IMR-90 (cell line): ENCODE results near the gene WWC1. TPM values are rescaled to one million over a fixed set of nuclear protein-coding genes. Genes with fewer than 3 reads are reported as not detected.

ENCODE experiments used
- ATAC-seq: fragments of 200-7000 bp; cut with Tn5 transposase; 2 replicates; pipeline ENCODE4 v1.9.1; 2020; ENCODE audit warnings: low read depth, mild to moderate bottlenecking, moderate library complexity
- BruUV-seq: library from RNA; stranded (reverse); fragments of 400-500 nt; replicated peaks from 2 replicates; lab custom pipeline; 2021; lab: Mats Ljungman, UMichigan
- CTCF ChIA-PET: fragments of 300-600 bp; formaldehyde crosslinking; extraction: SDS; loops from one replicate; lab custom pipeline; 2021; ENCODE audit warnings: antibody characterized with exemption; lab: Yijun Ruan, JAX
- POLR2A ChIA-PET: fragments of 300-600 bp; sonication (Branson Sonifier 250); formaldehyde crosslinking; loops from one replicate; lab custom pipeline; 2022; ENCODE audit warnings: antibody characterized with exemption; ENCODE audit not compliant: unreplicated experiment; lab: Charles Lee
- DNase-seq: peaks from one replicate; pipeline ENCODE4 v3.0.0; 2013
- H2AFZ ChIP-seq: replicated peaks from 2 replicates; pipeline ENCODE3; 2013; ENCODE audit warnings: low read length, mild to moderate bottlenecking; ENCODE audit not compliant: poor library complexity
- H2AK5ac ChIP-seq: 2 replicates; pipeline ENCODE4 v1.6.1; 2013; ENCODE audit warnings: low read depth, low read length, inconsistent platforms
- H2AK9ac ChIP-seq: replicated peaks from 2 replicates; pipeline ENCODE3; 2013; ENCODE audit warnings: mild to moderate bottlenecking, low read depth, low read length, moderate library complexity; ENCODE audit not compliant: poor library complexity
- H2BK120ac ChIP-seq: 2 replicates; pipeline ENCODE4 v1.6.1; 2013; ENCODE audit warnings: low read depth, low read length, inconsistent platforms
- H2BK15ac ChIP-seq: 3 replicates; pipeline ENCODE4 v1.6.1; 2013; ENCODE audit warnings: low read depth, low read length, inconsistent platforms
- H2BK20ac ChIP-seq: 2 replicates; pipeline ENCODE4 v1.6.1; 2013; ENCODE audit warnings: low read depth, mild to moderate bottlenecking, inconsistent platforms, low read length, moderate library complexity
- H2BK5ac ChIP-seq: 2 replicates; pipeline ENCODE4 v1.6.1; 2013; ENCODE audit warnings: mild to moderate bottlenecking, low read depth, low read length, inconsistent platforms; ENCODE audit not compliant: poor library complexity, severe bottlenecking
- H3K14ac ChIP-seq: replicated peaks from 2 replicates; pipeline ENCODE4 v1.6.1; 2013; ENCODE audit warnings: low read depth, low read length, inconsistent platforms
- H3K18ac ChIP-seq: 2 replicates; pipeline ENCODE4 v1.6.1; 2013; ENCODE audit warnings: low read depth, low read length, control low read depth
- H3K23ac ChIP-seq: 2 replicates; pipeline ENCODE4 v1.6.1; 2013; ENCODE audit warnings: low read depth, low read length, inconsistent platforms
- H3K27ac ChIP-seq: 2 replicates; pipeline ENCODE4 v1.5.1; 2013; ENCODE audit warnings: mild to moderate bottlenecking, control low read depth, low read length; ENCODE audit not compliant: insufficient read depth
- H3K27me3 ChIP-seq: 2 replicates; pipeline ENCODE4 v1.6.1; 2013; ENCODE audit warnings: low read length; ENCODE audit not compliant: control insufficient read depth, insufficient read depth
- H3K36me3 ChIP-seq: 2 replicates; pipeline ENCODE4 v1.6.1; 2013; ENCODE audit warnings: low read length, mixed read lengths; ENCODE audit not compliant: control insufficient read depth, insufficient read depth
- H3K4ac ChIP-seq: 2 replicates; pipeline ENCODE4 v1.6.1; 2013; ENCODE audit warnings: low read depth, low read length, inconsistent platforms
- H3K4me1 ChIP-seq: 2 replicates; pipeline ENCODE4 v1.6.1; 2013; ENCODE audit warnings: low read length, mixed read lengths; ENCODE audit not compliant: control insufficient read depth, insufficient read depth
- H3K4me2 ChIP-seq: 2 replicates; pipeline ENCODE4 v1.6.1; 2013; ENCODE audit warnings: low read depth, mild to moderate bottlenecking, control low read depth, low read length, moderate library complexity
- H3K4me3 ChIP-seq: 2 replicates; pipeline ENCODE4 v1.5.1; 2013; ENCODE audit warnings: low read depth, mild to moderate bottlenecking, control low read depth, low read length, moderate library complexity; ENCODE audit not compliant: insufficient read depth
- H3K56ac ChIP-seq: 2 replicates; pipeline ENCODE4 v1.6.1; 2013; ENCODE audit warnings: low read length, inconsistent platforms; ENCODE audit not compliant: insufficient read depth; ENCODE audit errors: extremely low read depth
- H3K79me1 ChIP-seq, 2 experiments: 2 replicates each; pipeline ENCODE4 v1.6.1; 2013; ENCODE audit warnings: low read length in 2 of 2, inconsistent platforms in 1 of 2, low read depth in 1 of 2
- H3K9ac ChIP-seq: 2 replicates; pipeline ENCODE4 v1.6.1; 2013; ENCODE audit warnings: low read depth, low read length, control low read depth
- H3K9me1 ChIP-seq: 2 replicates; pipeline ENCODE4 v1.6.1; 2013; ENCODE audit warnings: low read length, inconsistent platforms; ENCODE audit not compliant: insufficient read depth
- H3K9me3 ChIP-seq: 2 replicates; pipeline ENCODE4 v1.6.1; 2013; ENCODE audit warnings: low read length; ENCODE audit not compliant: control insufficient read depth, insufficient read depth
- H4K20me1 ChIP-seq: 2 replicates; pipeline ENCODE4 v1.6.1; 2013; ENCODE audit warnings: low read length, inconsistent platforms; ENCODE audit not compliant: insufficient read depth
- H4K5ac ChIP-seq: 2 replicates; pipeline ENCODE4 v1.6.1; 2013; ENCODE audit warnings: mild to moderate bottlenecking, low read depth, low read length, control low read depth
- H4K8ac ChIP-seq, 2 experiments: 2 replicates each; pipeline ENCODE4 v1.6.1; 2013; ENCODE audit warnings: low read depth in 2 of 2, low read length in 2 of 2, control low read depth in 1 of 2, inconsistent platforms in 1 of 2
- H4K91ac ChIP-seq: 2 replicates; pipeline ENCODE4 v1.6.1; 2013; ENCODE audit warnings: low read depth, low read length, inconsistent platforms; ENCODE audit not compliant: insufficient read depth
- BHLHE40 ChIP-seq: fragments of 150-350 bp; IDR thresholded peaks from 2 replicates; pipeline ENCODE4 v1.6.1; 2016; ENCODE audit warnings: mild to moderate bottlenecking, low read depth, low read length
- CEBPB ChIP-seq: IDR thresholded peaks from 2 replicates; pipeline ENCODE4 v1.6.1; 2012; ENCODE audit warnings: low read depth, low read length, improper control_type of control experiment
- CHD1 ChIP-seq: IDR thresholded peaks from 2 replicates; pipeline ENCODE4 v1.6.1; 2012; ENCODE audit warnings: low read depth, low read length, improper control_type of control experiment
- FOS ChIP-seq: fragments of 150-350 bp; IDR thresholded peaks from 2 replicates; pipeline ENCODE4 v1.6.1; 2016; ENCODE audit warnings: low read depth, low read length
- MAFK ChIP-seq: IDR thresholded peaks from 2 replicates; pipeline ENCODE4 v1.6.1; 2012; ENCODE audit warnings: low read depth, low read length, improper control_type of control experiment
- MAZ ChIP-seq: IDR thresholded peaks from 2 replicates; pipeline ENCODE4 v1.6.1; 2012; ENCODE audit warnings: low read depth, mild to moderate bottlenecking, low read length, improper control_type of control experiment, moderate library complexity, borderline replicate concordance
- MXI1 ChIP-seq: IDR thresholded peaks from 2 replicates; pipeline ENCODE4 v1.6.1; 2012; ENCODE audit warnings: low read depth, mild to moderate bottlenecking, low read length, moderate library complexity, borderline replicate concordance
- NFE2L2 ChIP-seq: fragments of 150-350 bp; IDR thresholded peaks from 2 replicates; pipeline ENCODE4 v1.6.1; 2016; ENCODE audit warnings: low read depth, mild to moderate bottlenecking, low read length
- POLR2A ChIP-seq: IDR thresholded peaks from 2 replicates; pipeline ENCODE4 v1.6.1; 2012; ENCODE audit warnings: mild to moderate bottlenecking, low read depth, low read length
- RCOR1 ChIP-seq: IDR thresholded peaks from 2 replicates; pipeline ENCODE4 v1.6.1; 2012; ENCODE audit warnings: mild to moderate bottlenecking, low read length, improper control_type of control experiment; ENCODE audit not compliant: insufficient replicate concordance
- RFX5 ChIP-seq: IDR thresholded peaks from 2 replicates; pipeline ENCODE4 v1.8.0; 2012; ENCODE audit warnings: low read depth, mild to moderate bottlenecking, low read length, moderate library complexity
- SMC3 ChIP-seq: fragments of 150-350 bp; IDR thresholded peaks from 2 replicates; pipeline ENCODE4 v1.6.1; 2016; ENCODE audit warnings: low read depth, mild to moderate bottlenecking, antibody characterized with exemption, low read length, moderate library complexity
- WGBS, 2 experiments: methylation state at CpG; one replicate each; pipeline versions ENCODE4 v1.1.5 to v1.1.7; 2013; ENCODE audit warnings: missing lambda C conversion rate in 2 of 2; ENCODE audit not compliant: insufficient read length in 1 of 2; ENCODE audit errors: extremely low coverage in 2 of 2; 5-methylcytosine and 5-hydroxymethylcytosine counted together
- dilution Hi-C: fragments of 300-500 bp; cut with HindIII; formaldehyde crosslinking; loops from one replicate; pipeline ENCODE4 v1.14.3; 2018; ENCODE audit warnings: low sequenced_read_pairs; ENCODE audit not compliant: unreplicated experiment
- in situ Hi-C: fragments of 300-500 bp; cut with MboI; formaldehyde crosslinking; loops from 3 replicates; pipeline ENCODE4 v1.14.3; 2019; ENCODE audit warnings: low sequenced_read_pairs, inconsistent platforms, mixed read lengths
- intact Hi-C: fragments of 100-400 bp; cut with micrococcal nuclease; formaldehyde crosslinking; loops from 2 replicates; pipeline ENCODE4 v1.10.0; 2022
- polyA plus RNA-seq, 3 experiments: library from polyadenylated mRNA; depleted of rRNA; stranded (reverse); fragments of >200 nt; gene quantifications; 2 replicates each; pipeline ENCODE4 v1.2.3, GENCODE V29; 2012; ENCODE audit warnings: low replicate concordance in 1 of 3
- total RNA-seq: library from RNA; depleted of rRNA; stranded (reverse); fragments of >200 nt; gene quantifications from 2 replicates; pipeline ENCODE4 v1.2.3, GENCODE V29; 2012
- TF ChIP-seq, protein P1 (sequence below): fragments of 150-350 bp; IDR thresholded peaks from 2 replicates; pipeline ENCODE4 v1.6.1; 2016; ENCODE audit warnings: low read depth, mild to moderate bottlenecking, low read length, moderate library complexity, borderline replicate concordance
- TF ChIP-seq, protein P2 (sequence below): conservative IDR thresholded peaks from 2 replicates; pipeline ENCODE4 v1.5.1; 2012; ENCODE audit warnings: mild to moderate bottlenecking, low read depth, low read length, improper control_type of control experiment
- TF ChIP-seq, protein P3 (sequence below): fragments of 150-350 bp; IDR thresholded peaks from 2 replicates; pipeline ENCODE4 v1.6.1; 2017; ENCODE audit warnings: mild to moderate bottlenecking, antibody characterized with exemption, low read length, low read depth

The WWC1 gene
- total and polyA plus RNA-seq, 2 of the 4 experiments (the other 2 are of a cell fraction): 9.1 to 10.3 TPM

DNA sequence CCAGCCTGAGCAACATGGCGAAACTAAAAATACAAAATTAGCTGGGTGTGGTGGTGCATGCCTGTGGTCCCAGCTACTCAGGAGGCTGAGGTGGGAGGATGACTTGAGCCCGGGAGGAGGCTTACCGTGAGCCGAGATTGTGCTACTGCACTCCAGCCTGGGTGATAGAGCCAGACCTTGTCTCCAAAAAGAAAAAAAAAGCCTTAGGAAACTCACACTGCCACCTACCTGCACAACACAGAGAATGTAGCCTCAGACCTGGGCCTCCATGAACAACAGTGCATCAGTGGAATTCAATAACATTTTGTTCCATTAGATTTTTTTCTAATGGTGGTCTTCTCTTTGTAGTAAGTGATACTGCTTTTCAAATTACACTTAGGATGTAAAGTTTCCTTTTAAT lies 131.0 kb downstream of the WWC1 start:
- WGBS, 2 experiments: 100% methylated on average over 1 of the region's 4 CpGs; no CpG with 5 or more reads in 1 of the 2 experiments
- DNase-seq (no peak), ATAC-seq (0 out of 2 replicates have a peak, but pooled peaks have one; percentile 27)
- no TSS peak for BruUV-seq
- H2BK20ac ChIP-seq: no peak overlapping the region
- no peaks in the 10 kb centered on the region for H3K27me3 ChIP-seq
- H4K5ac ChIP-seq: no peak overlapping the region
- H2BK120ac ChIP-seq: no peak overlapping the region
- H2AK5ac ChIP-seq: no peak overlapping the region
- H4K91ac ChIP-seq: no peak overlapping the region
- H3K4me2 ChIP-seq: no peak overlapping the region
- TF ChIP-seq FOS: no peak
- TF ChIP-seq, protein P1, sequence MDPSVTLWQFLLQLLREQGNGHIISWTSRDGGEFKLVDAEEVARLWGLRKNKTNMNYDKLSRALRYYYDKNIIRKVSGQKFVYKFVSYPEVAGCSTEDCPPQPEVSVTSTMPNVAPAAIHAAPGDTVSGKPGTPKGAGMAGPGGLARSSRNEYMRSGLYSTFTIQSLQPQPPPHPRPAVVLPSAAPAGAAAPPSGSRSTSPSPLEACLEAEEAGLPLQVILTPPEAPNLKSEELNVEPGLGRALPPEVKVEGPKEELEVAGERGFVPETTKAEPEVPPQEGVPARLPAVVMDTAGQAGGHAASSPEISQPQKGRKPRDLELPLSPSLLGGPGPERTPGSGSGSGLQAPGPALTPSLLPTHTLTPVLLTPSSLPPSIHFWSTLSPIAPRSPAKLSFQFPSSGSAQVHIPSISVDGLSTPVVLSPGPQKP: no peak
- TF ChIP-seq, protein P2, sequence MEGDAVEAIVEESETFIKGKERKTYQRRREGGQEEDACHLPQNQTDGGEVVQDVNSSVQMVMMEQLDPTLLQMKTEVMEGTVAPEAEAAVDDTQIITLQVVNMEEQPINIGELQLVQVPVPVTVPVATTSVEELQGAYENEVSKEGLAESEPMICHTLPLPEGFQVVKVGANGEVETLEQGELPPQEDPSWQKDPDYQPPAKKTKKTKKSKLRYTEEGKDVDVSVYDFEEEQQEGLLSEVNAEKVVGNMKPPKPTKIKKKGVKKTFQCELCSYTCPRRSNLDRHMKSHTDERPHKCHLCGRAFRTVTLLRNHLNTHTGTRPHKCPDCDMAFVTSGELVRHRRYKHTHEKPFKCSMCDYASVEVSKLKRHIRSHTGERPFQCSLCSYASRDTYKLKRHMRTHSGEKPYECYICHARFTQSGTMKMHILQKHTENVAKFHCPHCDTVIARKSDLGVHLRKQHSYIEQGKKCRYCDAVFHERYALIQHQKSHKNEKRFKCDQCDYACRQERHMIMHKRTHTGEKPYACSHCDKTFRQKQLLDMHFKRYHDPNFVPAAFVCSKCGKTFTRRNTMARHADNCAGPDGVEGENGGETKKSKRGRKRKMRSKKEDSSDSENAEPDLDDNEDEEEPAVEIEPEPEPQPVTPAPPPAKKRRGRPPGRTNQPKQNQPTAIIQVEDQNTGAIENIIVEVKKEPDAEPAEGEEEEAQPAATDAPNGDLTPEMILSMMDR: peak; percentile 27
- no peak for TF ChIP-seq MXI1
- TF ChIP-seq, protein P3, sequence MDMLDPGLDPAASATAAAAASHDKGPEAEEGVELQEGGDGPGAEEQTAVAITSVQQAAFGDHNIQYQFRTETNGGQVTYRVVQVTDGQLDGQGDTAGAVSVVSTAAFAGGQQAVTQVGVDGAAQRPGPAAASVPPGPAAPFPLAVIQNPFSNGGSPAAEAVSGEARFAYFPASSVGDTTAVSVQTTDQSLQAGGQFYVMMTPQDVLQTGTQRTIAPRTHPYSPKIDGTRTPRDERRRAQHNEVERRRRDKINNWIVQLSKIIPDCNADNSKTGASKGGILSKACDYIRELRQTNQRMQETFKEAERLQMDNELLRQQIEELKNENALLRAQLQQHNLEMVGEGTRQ: no peak
- no peak for TF ChIP-seq CHD1
- no peak for TF ChIP-seq RCOR1
- no peak for TF ChIP-seq RFX5
- no peak for TF ChIP-seq MAFK
- no peak for TF ChIP-seq POLR2A
- TF ChIP-seq CEBPB: no peak
- no peak for TF ChIP-seq MAZ
- no peak for TF ChIP-seq NFE2L2
- TF ChIP-seq SMC3: 0 out of 2 replicates have a peak, but pooled peaks have one; percentile 23
- no peak for TF ChIP-seq BHLHE40
- intact Hi-C loops: loop anchor here (2.0 kb wide), 1 partner anchor 154 kb away; no protein-coding TSS in a partner anchor
- dilution Hi-C loops: no loop called here
- no peak overlapping the region for H3K27ac ChIP-seq
- no peak overlapping the region for H3K4me3 ChIP-seq
- peaks cover 12% of the 10 kb centered on the region for H3K9me1 ChIP-seq
- H2AFZ ChIP-seq: no peak overlapping the region
- no peak overlapping the region for H3K14ac ChIP-seq
- no peak overlapping the region for H3K9ac ChIP-seq
- no peak overlapping the region for H2BK15ac ChIP-seq
- H2AK9ac ChIP-seq: no peak overlapping the region
- H4K8ac ChIP-seq: no peak overlapping the region
- peaks cover 9% of the 10 kb centered on the region for H3K4me1 ChIP-seq
- no peak overlapping the region for H2BK5ac ChIP-seq
- H4K20me1 ChIP-seq: no peaks in the 10 kb centered on the region
- ChIA-PET CTCF (interaction anchor here (0.7 kb wide), 1 partner anchor 762 kb away, joined by 3 read pairs; no protein-coding TSS in a partner anchor), POLR2A (no interaction called here)
- peaks cover 2% of the 10 kb centered on the region for H3K36me3 ChIP-seq
- no peak overlapping the region for H3K4ac ChIP-seq
- no peaks in the 10 kb centered on the region for H3K9me3 ChIP-seq
- H3K56ac ChIP-seq: no peak overlapping the region
- no peak overlapping the region for H3K23ac ChIP-seq
- 0 out of 4 replicates have a peak, but pooled peaks cover 0 to 5% of the 10 kb centered on the region in 2 experiments for H3K79me1 ChIP-seq
- in situ Hi-C loops: no loop called here
- no peak overlapping the region for H3K18ac ChIP-seq
